ENCODE data around the gene NBR1.
"Not testable (repeated sequence)": the region's sequence is repeated elsewhere in the genome, so short reads cannot be mapped to it uniquely, and the experiment has no call there.

- not testable (repeated sequence) for TF ChIP-seq CTCF (IDR thresholded peaks at IDR 0.05); POLR2AphosphoS5 (IDR thresholded peaks at IDR 0.05; ENCODE audit: insufficient read depth in 1 of 2, low read depth in 1 of 2)
Observed at GRCh38 chr17:43240596-43241352, 69.8 kb downstream of the NBR1 start.

All from vagina (tissue), 2 donors.